ENCODE results near the gene STRA6.

DNA sequence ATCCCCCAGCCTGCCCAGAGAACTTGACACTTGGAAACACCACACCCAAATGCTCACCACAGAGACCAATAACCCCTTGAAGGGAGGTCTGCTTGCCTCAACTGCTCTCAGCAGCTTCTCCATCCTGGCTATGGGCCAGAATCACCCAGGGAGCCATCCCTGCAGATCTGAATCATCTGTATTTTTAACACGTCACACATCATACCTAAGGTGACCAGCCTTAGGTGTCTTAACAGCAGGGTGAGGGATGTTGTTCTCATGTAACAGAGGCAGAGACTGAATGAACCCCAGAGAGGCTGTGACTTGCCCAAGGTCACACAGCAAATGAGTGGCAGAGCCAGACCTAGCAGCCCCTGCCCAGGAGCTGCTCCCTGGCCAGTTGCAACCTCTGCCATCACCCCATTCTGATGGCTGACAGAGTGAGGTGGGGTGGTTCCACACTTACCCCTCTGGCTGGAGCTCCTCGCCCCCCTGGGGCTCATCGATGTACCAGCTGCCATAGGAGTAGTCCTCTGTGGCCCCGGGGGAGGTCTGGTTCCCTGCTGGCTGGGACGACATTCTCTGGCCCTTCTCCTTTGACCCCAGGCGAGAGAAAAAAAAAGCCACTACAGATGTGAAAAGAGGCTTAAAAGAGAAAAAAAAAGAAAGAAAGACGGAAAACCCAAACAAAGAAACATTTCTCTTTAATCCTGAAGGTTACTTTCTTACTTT is 722 bp downstream of the STRA6 start:
- TF ChIP-seq, protein P1, sequence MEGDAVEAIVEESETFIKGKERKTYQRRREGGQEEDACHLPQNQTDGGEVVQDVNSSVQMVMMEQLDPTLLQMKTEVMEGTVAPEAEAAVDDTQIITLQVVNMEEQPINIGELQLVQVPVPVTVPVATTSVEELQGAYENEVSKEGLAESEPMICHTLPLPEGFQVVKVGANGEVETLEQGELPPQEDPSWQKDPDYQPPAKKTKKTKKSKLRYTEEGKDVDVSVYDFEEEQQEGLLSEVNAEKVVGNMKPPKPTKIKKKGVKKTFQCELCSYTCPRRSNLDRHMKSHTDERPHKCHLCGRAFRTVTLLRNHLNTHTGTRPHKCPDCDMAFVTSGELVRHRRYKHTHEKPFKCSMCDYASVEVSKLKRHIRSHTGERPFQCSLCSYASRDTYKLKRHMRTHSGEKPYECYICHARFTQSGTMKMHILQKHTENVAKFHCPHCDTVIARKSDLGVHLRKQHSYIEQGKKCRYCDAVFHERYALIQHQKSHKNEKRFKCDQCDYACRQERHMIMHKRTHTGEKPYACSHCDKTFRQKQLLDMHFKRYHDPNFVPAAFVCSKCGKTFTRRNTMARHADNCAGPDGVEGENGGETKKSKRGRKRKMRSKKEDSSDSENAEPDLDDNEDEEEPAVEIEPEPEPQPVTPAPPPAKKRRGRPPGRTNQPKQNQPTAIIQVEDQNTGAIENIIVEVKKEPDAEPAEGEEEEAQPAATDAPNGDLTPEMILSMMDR (IDR thresholded peaks at IDR 0.05 in 2 of 3, conservative IDR thresholded peaks at IDR 0.05 in 1 of 3; ENCODE audit: borderline replicate concordance in 1 of 3, insufficient read depth in 1 of 3, low read depth in 2 of 3, low read length in 2 of 3): no peak
- TF ChIP-seq SIN3A (IDR thresholded peaks at IDR 0.05; ENCODE audit: low read depth): no peak
- no peak for TF ChIP-seq FOSL1 (IDR thresholded peaks at IDR 0.05; ENCODE audit: low read depth)
- TF ChIP-seq, protein P2, sequence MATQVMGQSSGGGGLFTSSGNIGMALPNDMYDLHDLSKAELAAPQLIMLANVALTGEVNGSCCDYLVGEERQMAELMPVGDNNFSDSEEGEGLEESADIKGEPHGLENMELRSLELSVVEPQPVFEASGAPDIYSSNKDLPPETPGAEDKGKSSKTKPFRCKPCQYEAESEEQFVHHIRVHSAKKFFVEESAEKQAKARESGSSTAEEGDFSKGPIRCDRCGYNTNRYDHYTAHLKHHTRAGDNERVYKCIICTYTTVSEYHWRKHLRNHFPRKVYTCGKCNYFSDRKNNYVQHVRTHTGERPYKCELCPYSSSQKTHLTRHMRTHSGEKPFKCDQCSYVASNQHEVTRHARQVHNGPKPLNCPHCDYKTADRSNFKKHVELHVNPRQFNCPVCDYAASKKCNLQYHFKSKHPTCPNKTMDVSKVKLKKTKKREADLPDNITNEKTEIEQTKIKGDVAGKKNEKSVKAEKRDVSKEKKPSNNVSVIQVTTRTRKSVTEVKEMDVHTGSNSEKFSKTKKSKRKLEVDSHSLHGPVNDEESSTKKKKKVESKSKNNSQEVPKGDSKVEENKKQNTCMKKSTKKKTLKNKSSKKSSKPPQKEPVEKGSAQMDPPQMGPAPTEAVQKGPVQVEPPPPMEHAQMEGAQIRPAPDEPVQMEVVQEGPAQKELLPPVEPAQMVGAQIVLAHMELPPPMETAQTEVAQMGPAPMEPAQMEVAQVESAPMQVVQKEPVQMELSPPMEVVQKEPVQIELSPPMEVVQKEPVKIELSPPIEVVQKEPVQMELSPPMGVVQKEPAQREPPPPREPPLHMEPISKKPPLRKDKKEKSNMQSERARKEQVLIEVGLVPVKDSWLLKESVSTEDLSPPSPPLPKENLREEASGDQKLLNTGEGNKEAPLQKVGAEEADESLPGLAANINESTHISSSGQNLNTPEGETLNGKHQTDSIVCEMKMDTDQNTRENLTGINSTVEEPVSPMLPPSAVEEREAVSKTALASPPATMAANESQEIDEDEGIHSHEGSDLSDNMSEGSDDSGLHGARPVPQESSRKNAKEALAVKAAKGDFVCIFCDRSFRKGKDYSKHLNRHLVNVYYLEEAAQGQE (IDR thresholded peaks at IDR 0.05; ENCODE audit: low read depth): no peak
- TF ChIP-seq CEBPB (IDR thresholded peaks at IDR 0.05; ENCODE audit: low read depth): no peak
- no peak for TF ChIP-seq SP1 (IDR thresholded peaks at IDR 0.05; ENCODE audit: low read depth)
- TF ChIP-seq, protein P3, sequence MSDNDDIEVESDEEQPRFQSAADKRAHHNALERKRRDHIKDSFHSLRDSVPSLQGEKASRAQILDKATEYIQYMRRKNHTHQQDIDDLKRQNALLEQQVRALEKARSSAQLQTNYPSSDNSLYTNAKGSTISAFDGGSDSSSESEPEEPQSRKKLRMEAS (IDR thresholded peaks at IDR 0.05): no peak
- TF ChIP-seq SRF (IDR thresholded peaks at IDR 0.05; ENCODE audit: low read depth): no peak
- TF ChIP-seq, protein P4, sequence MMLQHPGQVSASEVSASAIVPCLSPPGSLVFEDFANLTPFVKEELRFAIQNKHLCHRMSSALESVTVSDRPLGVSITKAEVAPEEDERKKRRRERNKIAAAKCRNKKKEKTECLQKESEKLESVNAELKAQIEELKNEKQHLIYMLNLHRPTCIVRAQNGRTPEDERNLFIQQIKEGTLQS (IDR thresholded peaks at IDR 0.05): no peak
- TF ChIP-seq EGR1 (IDR thresholded peaks at IDR 0.05; ENCODE audit: low read depth): no peak
- TF ChIP-seq CBX3 (IDR thresholded peaks at IDR 0.05; ENCODE audit: low read depth): no peak
- no peak for TF ChIP-seq POLR2A (IDR thresholded peaks at IDR 0.05; ENCODE audit: borderline replicate concordance, extremely low read depth, insufficient read depth, insufficient read length)
- no peak for TF ChIP-seq POLR2AphosphoS5 (IDR thresholded peaks at IDR 0.05; ENCODE audit: low read depth, low read length)
- no peak for TF ChIP-seq EZH2phosphoT487 (IDR thresholded peaks at IDR 0.05; ENCODE audit: borderline replicate concordance)

Data from HCT116 (cell line).